Parathyroid adenoma (tissue), 2 donors: ENCODE results near the gene NUDT14.

Experiments
- H2AFZ ChIP-seq: fragments of 300-600 bp; sonication (generic); one replicate; pipeline ENCODE4 v1.7.0; 2017; ENCODE audit warnings: antibody characterized with exemption, mild to moderate bottlenecking
- H3K27ac ChIP-seq: fragments of 300-600 bp; sonication (generic); one replicate; pipeline ENCODE4 v1.7.0; 2017
- H3K27me3 ChIP-seq: fragments of 300-600 bp; sonication (generic); one replicate; pipeline ENCODE4 v1.7.0; 2017; ENCODE audit warnings: low read length; ENCODE audit not compliant: control insufficient read depth, insufficient read depth
- H3K36me3 ChIP-seq: fragments of 300-600 bp; sonication (generic); one replicate; pipeline ENCODE4 v1.7.0; 2017; ENCODE audit warnings: low read length; ENCODE audit not compliant: control insufficient read depth, insufficient read depth
- H3K4me1 ChIP-seq: fragments of 300-600 bp; sonication (generic); one replicate; pipeline ENCODE4 v1.7.0; 2017; ENCODE audit warnings: control low read depth
- H3K4me2 ChIP-seq: fragments of 300-600 bp; sonication (generic); one replicate; pipeline ENCODE4 v1.7.0; 2017; ENCODE audit warnings: low read length
- H3K4me3 ChIP-seq: fragments of 300-600 bp; sonication (generic); one replicate; pipeline ENCODE4 v1.7.0; 2017; ENCODE audit warnings: low read depth, low read length
- H3K79me2 ChIP-seq: fragments of 300-600 bp; sonication (generic); one replicate; pipeline ENCODE4 v1.7.0; 2017; ENCODE audit warnings: control low read depth
- H3K9ac ChIP-seq: fragments of 300-600 bp; sonication (generic); one replicate; pipeline ENCODE4 v1.7.0; 2017; ENCODE audit warnings: mild to moderate bottlenecking
- H3K9me3 ChIP-seq: fragments of 300-600 bp; sonication (generic); one replicate; pipeline ENCODE4 v1.7.0; 2017; ENCODE audit warnings: low read length; ENCODE audit not compliant: control insufficient read depth
- CTCF ChIP-seq: fragments of 300-600 bp; sonication (generic); IDR thresholded peaks from one replicate; pipeline ENCODE4 v1.7.0; 2017; ENCODE audit warnings: antibody characterized with exemption, mild to moderate bottlenecking
- donor health status: primary hyperparathyroidism.

NUDT14 gene

GRCh38 chr14:105226198-105226597, 45.1 kb upstream of the NUDT14 start:
- TF ChIP-seq CTCF: no peak
- no peak overlapping the region for H3K27ac ChIP-seq
- no peak overlapping the region for H3K9ac ChIP-seq
- H3K36me3 ChIP-seq: no peaks in the 10 kb centered on the region
- no peak overlapping the region for H3K4me3 ChIP-seq
- H3K4me1 ChIP-seq: peaks cover 3% of the 10 kb centered on the region
- peaks cover 8% of the 10 kb centered on the region for H3K79me2 ChIP-seq
- H3K4me2 ChIP-seq: no peak overlapping the region
- H2AFZ ChIP-seq: no peak overlapping the region
- H3K27me3 ChIP-seq: no peaks in the 10 kb centered on the region
- H3K9me3 ChIP-seq: no peaks in the 10 kb centered on the region

GRCh38 chr14:105224845-105225570, 43.9 kb upstream of the NUDT14 start:
- no peaks in the 10 kb centered on the region for H3K36me3 ChIP-seq
- H3K4me2 ChIP-seq: no peak overlapping the region
- H3K9ac ChIP-seq: no peak overlapping the region
- no peak overlapping the region for H2AFZ ChIP-seq
- H3K27me3 ChIP-seq: no peaks in the 10 kb centered on the region
- no peak for TF ChIP-seq CTCF
- no peak overlapping the region for H3K27ac ChIP-seq
- H3K79me2 ChIP-seq: peaks cover 11% of the 10 kb centered on the region
- H3K4me3 ChIP-seq: no peak overlapping the region
- peaks cover 6% of the 10 kb centered on the region for H3K4me1 ChIP-seq
- no peaks in the 10 kb centered on the region for H3K9me3 ChIP-seq

GRCh38 chr14:105223770-105224544, 42.8 kb upstream of the NUDT14 start:
- Histone ChIP-seq H3K79me2 (peaks cover 16% of the 10 kb centered on the region), H3K27ac (no peak overlapping the region), H3K9ac (no peak overlapping the region), H3K27me3 (no peaks in the 10 kb centered on the region), H3K4me1 (peaks cover 6% of the 10 kb centered on the region), H3K4me2 (no peak overlapping the region), H2AFZ (no peak overlapping the region), H3K4me3 (no peak overlapping the region), H3K9me3 (no peaks in the 10 kb centered on the region), H3K36me3 (no peaks in the 10 kb centered on the region)
- no peak for TF ChIP-seq CTCF

- no peaks in the 10 kb centered on the region for H3K36me3 ChIP-seq
- no peak overlapping the region for H3K27ac ChIP-seq
- no peak overlapping the region for H3K9ac ChIP-seq
Observed at GRCh38 chr14:105223260-105223659, 42.1 kb upstream of the NUDT14 start.

More at GRCh38 chr14:105223260-105223659, 42.1 kb upstream of the NUDT14 start:
- Histone ChIP-seq H3K27me3 (no peaks in the 10 kb centered on the region), H3K4me1 (peaks cover 6% of the 10 kb centered on the region), H3K4me3 (no peak overlapping the region), H3K79me2 (peaks cover 16% of the 10 kb centered on the region), H3K9me3 (no peaks in the 10 kb centered on the region), H2AFZ (no peak overlapping the region), H3K4me2 (no peak overlapping the region)
- TF ChIP-seq CTCF: no peak
